Measurements from ENCODE around the gene TTLL8.

The TTLL8 gene

GRCh38 chr22:50086526-50086925, 28.4 kb upstream of the TTLL8 start:
- Mint-ChIP-seq H3K27me3 (peaks cover 14% of the 10 kb centered on the region), H3K36me3 (no peaks in the 10 kb centered on the region), H3K9me3 (no peaks in the 10 kb centered on the region), H3K4me1 (no peaks in the 10 kb centered on the region), H3K27ac (no peak overlapping the region), H3K4me3 (no peak overlapping the region)

GRCh38 chr22:50085211-50085972, 27.3 kb upstream of the TTLL8 start, which contains the start of gene MLC1:
Gene MLC1 (minus strand): TSS chr22:50085426. CDS start chr22:50084902, 524 bp downstream.
- Mint-ChIP-seq H3K4me1 (no peaks in the 10 kb centered on the region), H3K27ac (peak within 1 kb of the TSS; percentile 66), H3K36me3 (no peaks in the 10 kb centered on the region), H3K9me3 (no peaks in the 10 kb centered on the region), H3K4me3 (no peak within 1 kb of the TSS), H3K27me3 (peaks cover 16% of the 10 kb centered on the region)

GRCh38 chr22:50084614-50085021, 26.5 kb upstream of the TTLL8 start:
- no peak overlapping the region for H3K4me3 Mint-ChIP-seq
- H3K27ac Mint-ChIP-seq = no peak overlapping the region

GRCh38 chr22:50084080-50084477, 26.0 kb upstream of the TTLL8 start:
- peaks cover 16% of the 10 kb centered on the region for H3K27me3 Mint-ChIP-seq
- H3K4me1 Mint-ChIP-seq = no peaks in the 10 kb centered on the region
- no peaks in the 10 kb centered on the region for H3K36me3 Mint-ChIP-seq
- H3K27ac Mint-ChIP-seq = no peak overlapping the region
- H3K4me3 Mint-ChIP-seq = no peak overlapping the region
- H3K9me3 Mint-ChIP-seq = no peaks in the 10 kb centered on the region

More at GRCh38 chr22:50084614-50085021, 26.5 kb upstream of the TTLL8 start:
- Mint-ChIP-seq H3K9me3 (no peaks in the 10 kb centered on the region), H3K4me1 (no peaks in the 10 kb centered on the region), H3K36me3 (no peaks in the 10 kb centered on the region), H3K27me3 (peaks cover 16% of the 10 kb centered on the region)

GRCh38 chr22:50083462-50084079, 25.5 kb upstream of the TTLL8 start:
- no peaks in the 10 kb centered on the region for H3K4me1 Mint-ChIP-seq
- H3K4me3 Mint-ChIP-seq = peak overlapping the region; percentile 11
- no peaks in the 10 kb centered on the region for H3K9me3 Mint-ChIP-seq
- peaks cover 16% of the 10 kb centered on the region for H3K27me3 Mint-ChIP-seq
- H3K36me3 Mint-ChIP-seq = no peaks in the 10 kb centered on the region
- H3K27ac Mint-ChIP-seq = no peak overlapping the region

GRCh38 chr22:50082961-50083461, 24.9 kb upstream of the TTLL8 start:
- Mint-ChIP-seq H3K27ac (no peak overlapping the region), H3K27me3 (peaks cover 16% of the 10 kb centered on the region), H3K9me3 (no peaks in the 10 kb centered on the region), H3K4me3 (no peak overlapping the region), H3K36me3 (no peaks in the 10 kb centered on the region), H3K4me1 (no peaks in the 10 kb centered on the region)

GRCh38 chr22:50082197-50082715, 24.2 kb upstream of the TTLL8 start:
- peaks cover 12% of the 10 kb centered on the region for H3K27me3 Mint-ChIP-seq
- no peaks in the 10 kb centered on the region for H3K4me1 Mint-ChIP-seq
- H3K36me3 Mint-ChIP-seq = no peaks in the 10 kb centered on the region
- H3K27ac Mint-ChIP-seq = no peak overlapping the region
- H3K4me3 Mint-ChIP-seq = no peak overlapping the region
- H3K9me3 Mint-ChIP-seq = no peaks in the 10 kb centered on the region

GRCh38 chr22:50081426-50082196, 23.5 kb upstream of the TTLL8 start:
- H3K36me3 Mint-ChIP-seq = no peaks in the 10 kb centered on the region
- no peak overlapping the region for H3K4me3 Mint-ChIP-seq
- no peak overlapping the region for H3K27ac Mint-ChIP-seq
- H3K27me3 Mint-ChIP-seq = peaks cover 9% of the 10 kb centered on the region
- H3K9me3 Mint-ChIP-seq = no peaks in the 10 kb centered on the region
- H3K4me1 Mint-ChIP-seq = no peaks in the 10 kb centered on the region

- H3K9me3 Mint-ChIP-seq = no peaks in the 10 kb centered on the region
These were observed 22.0 kb upstream of the TTLL8 start for GRCh38 chr22:50080077-50080465.

GRCh38 chr22:50078761-50079160, 20.7 kb upstream of the TTLL8 start:
- H3K4me1 Mint-ChIP-seq = no peaks in the 10 kb centered on the region
- H3K4me3 Mint-ChIP-seq = no peak overlapping the region
- H3K27ac Mint-ChIP-seq = no peak overlapping the region
- H3K27me3 Mint-ChIP-seq = peaks cover 3% of the 10 kb centered on the region
- H3K36me3 Mint-ChIP-seq = no peaks in the 10 kb centered on the region
- no peaks in the 10 kb centered on the region for H3K9me3 Mint-ChIP-seq

More at GRCh38 chr22:50080077-50080465, 22.0 kb upstream of the TTLL8 start:
- H3K27ac Mint-ChIP-seq = no peak overlapping the region
- H3K4me1 Mint-ChIP-seq = no peaks in the 10 kb centered on the region
- peaks cover 6% of the 10 kb centered on the region for H3K27me3 Mint-ChIP-seq
- H3K36me3 Mint-ChIP-seq = no peaks in the 10 kb centered on the region
- no peak overlapping the region for H3K4me3 Mint-ChIP-seq

GRCh38 chr22:50078246-50078645, 20.1 kb upstream of the TTLL8 start:
- Mint-ChIP-seq H3K36me3 (no peaks in the 10 kb centered on the region), H3K4me1 (no peaks in the 10 kb centered on the region), H3K27me3 (peaks cover 3% of the 10 kb centered on the region), H3K27ac (no peak overlapping the region), H3K9me3 (no peaks in the 10 kb centered on the region), H3K4me3 (no peak overlapping the region)

GRCh38 chr22:50076646-50077535, 18.8 kb upstream of the TTLL8 start:
- Mint-ChIP-seq H3K4me3 (no peak overlapping the region), H3K27me3 (peaks cover 2% of the 10 kb centered on the region), H3K36me3 (no peaks in the 10 kb centered on the region)

GRCh38 chr22:50074551-50075530, 16.7 kb upstream of the TTLL8 start:
- Mint-ChIP-seq H3K9me3 (no peaks in the 10 kb centered on the region), H3K4me1 (no peaks in the 10 kb centered on the region), H3K36me3 (no peaks in the 10 kb centered on the region), H3K4me3 (no peak overlapping the region), H3K27me3 (no peaks in the 10 kb centered on the region), H3K27ac (no peak overlapping the region)

More at GRCh38 chr22:50076646-50077535, 18.8 kb upstream of the TTLL8 start:
- H3K27ac Mint-ChIP-seq = no peak overlapping the region
- no peaks in the 10 kb centered on the region for H3K4me1 Mint-ChIP-seq
- H3K9me3 Mint-ChIP-seq = no peaks in the 10 kb centered on the region

- H3K9me3 Mint-ChIP-seq = no peaks in the 10 kb centered on the region
- no peak overlapping the region for H3K27ac Mint-ChIP-seq
- H3K36me3 Mint-ChIP-seq = no peaks in the 10 kb centered on the region
- no peak overlapping the region for H3K4me3 Mint-ChIP-seq
- no peaks in the 10 kb centered on the region for H3K27me3 Mint-ChIP-seq
- no peaks in the 10 kb centered on the region for H3K4me1 Mint-ChIP-seq
These were observed 16.0 kb upstream of the TTLL8 start for GRCh38 chr22:50074056-50074455.

All from activated naive CD4-positive, alpha-beta T cell treated with anti-CD3 and anti-CD28 coated beads, Interleukin-2, amount 50 U/mL, for 24 hours (primary cell).